GM21390 (cell line): ENCODE results near the gene TXNRD1.

ENCODE experiments used
- ATAC-seq: cut with Tn5 transposase; IDR thresholded peaks from one replicate; pipeline ENCODE4 v1.9.1; 2021; ENCODE audit not compliant: unreplicated experiment

Gene TXNRD1

DNA sequence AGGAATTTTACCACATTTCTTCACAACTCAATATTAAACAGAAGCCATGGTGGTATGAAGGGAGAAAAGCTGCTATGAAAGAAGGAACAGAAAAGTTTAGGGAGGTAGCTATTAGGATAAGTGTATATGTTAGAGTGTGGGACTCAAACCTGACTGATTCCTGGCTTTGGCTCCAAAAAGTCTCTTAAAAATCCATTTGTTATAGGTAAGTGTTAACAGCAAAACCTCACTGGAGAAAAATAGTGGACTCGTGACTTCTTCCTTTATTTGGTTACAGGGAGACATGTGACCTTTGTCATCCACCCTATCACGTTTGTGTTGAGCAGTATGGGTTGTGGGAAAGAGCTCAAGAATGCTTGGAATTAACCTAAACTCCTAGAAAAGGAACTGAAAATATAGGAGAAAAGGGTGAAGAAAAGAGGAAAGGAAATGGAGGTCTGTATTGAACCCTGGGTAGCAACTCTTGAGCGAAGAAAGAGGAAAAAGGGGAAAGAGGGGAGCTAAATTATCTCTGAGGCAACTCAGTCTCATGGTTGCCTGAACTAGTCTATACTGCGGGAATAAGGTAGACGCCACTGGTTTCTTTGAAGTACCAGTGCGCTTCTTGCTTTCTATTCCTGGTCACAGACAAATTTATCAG, 84.4 kb downstream of the TXNRD1 start:
- no peak for ATAC-seq

- ATAC-seq, result peak; percentile 85
Measured at GRCh38 chr12:104303538-104304151, 88.1 kb downstream of the TXNRD1 start, which contains the start of gene EID3. Gene EID3, plus strand, starts transcription at chr12:104303739. Its CDS starts 196 bp downstream, at chr12:104303935.

DNA sequence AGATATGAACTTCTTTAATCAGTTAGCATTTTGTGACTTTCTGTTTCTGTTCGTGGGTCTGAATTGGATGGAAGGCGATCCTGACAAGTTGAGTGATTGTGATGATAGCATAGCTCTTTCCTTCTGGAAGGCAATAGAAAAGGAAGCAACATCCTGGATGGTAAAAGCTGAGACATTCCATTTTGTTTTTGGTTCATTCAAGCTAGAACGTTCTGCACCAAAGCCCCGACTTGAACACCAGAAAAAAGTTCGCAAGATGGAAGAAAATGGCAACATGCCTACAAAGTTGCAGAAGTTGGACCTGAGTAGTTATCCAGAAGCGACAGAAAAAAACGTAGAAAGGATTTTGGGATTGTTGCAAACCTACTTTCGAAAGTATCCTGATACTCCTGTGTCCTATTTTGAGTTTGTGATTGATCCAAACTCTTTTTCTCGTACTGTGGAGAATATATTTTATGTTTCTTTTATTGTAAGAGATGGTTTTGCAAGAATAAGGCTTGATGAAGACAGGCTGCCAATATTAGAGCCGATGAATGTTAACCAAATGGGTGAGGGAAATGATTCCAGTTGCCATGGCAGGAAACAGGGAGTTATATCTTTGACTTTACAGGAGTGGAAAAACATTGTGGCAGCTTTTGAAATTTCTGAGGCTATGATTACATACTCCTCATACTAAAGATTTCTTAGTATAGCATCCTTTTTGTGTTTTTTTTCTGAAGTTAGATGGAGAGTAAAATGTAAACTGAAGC, 88.9 kb downstream of the TXNRD1 start:
- no peak for ATAC-seq

DNA sequence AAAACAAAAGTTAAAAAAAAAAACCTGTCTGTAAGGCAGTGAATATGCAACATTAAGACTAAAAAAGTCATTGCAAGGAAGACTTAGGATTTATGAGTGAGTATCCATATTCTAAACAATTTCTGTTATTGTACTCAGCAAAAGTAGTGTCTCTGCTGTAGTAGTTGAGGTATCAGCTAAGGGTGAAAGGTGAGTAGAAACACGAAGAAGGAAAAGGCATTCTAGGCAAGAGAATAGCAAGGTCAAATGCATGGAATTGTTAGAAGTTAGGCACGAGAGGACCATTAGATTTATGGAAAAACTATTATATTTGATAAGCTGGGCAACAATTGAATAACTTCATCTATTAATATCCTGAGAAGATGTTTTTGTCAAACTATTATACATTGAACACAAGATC, 89.8 kb downstream of the TXNRD1 start:
- no peak for ATAC-seq

GRCh38 chr12:104306376-104306775, 90.8 kb downstream of the TXNRD1 start:
- no peak for ATAC-seq

DNA sequence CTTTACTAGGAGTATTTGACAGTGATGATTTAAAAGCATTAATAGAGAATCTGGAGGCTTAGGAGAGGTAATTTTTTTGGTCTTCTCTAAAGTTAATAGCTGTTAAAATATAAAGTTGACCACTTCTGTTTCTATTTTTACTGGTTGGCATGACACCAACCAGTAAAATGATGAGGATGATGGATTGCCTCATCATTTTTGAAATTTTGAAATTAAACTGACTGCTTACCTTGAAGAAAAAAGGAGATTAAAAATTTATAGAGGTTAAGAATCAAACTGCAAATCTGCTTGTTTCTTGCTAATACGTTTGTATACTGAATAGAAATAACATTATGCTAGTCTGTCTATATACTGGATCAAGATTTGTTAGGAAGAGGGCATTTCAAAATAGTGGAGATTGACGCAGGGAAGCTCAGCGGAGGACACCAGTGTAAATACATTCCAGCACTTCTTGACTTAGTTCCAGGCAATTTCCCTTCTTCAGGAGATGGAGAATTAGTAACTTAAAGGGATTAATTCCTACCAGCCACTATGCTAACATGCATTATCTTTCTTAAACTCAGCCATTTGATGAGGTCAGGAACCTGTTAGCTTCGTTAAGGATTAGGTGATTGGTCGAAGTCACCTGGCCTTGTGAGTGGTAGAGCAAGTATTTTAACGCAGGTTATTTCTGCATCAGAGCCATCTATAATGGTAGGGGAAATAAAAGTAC, 91.5 kb downstream of the TXNRD1 start:
- no peak for ATAC-seq

- ATAC-seq, result no peak
Measured at GRCh38 chr12:104307655-104308000, 92.0 kb downstream of the TXNRD1 start.

- no peak for ATAC-seq
Measured at GRCh38 chr12:104309446-104309993, 93.9 kb downstream of the TXNRD1 start.

DNA sequence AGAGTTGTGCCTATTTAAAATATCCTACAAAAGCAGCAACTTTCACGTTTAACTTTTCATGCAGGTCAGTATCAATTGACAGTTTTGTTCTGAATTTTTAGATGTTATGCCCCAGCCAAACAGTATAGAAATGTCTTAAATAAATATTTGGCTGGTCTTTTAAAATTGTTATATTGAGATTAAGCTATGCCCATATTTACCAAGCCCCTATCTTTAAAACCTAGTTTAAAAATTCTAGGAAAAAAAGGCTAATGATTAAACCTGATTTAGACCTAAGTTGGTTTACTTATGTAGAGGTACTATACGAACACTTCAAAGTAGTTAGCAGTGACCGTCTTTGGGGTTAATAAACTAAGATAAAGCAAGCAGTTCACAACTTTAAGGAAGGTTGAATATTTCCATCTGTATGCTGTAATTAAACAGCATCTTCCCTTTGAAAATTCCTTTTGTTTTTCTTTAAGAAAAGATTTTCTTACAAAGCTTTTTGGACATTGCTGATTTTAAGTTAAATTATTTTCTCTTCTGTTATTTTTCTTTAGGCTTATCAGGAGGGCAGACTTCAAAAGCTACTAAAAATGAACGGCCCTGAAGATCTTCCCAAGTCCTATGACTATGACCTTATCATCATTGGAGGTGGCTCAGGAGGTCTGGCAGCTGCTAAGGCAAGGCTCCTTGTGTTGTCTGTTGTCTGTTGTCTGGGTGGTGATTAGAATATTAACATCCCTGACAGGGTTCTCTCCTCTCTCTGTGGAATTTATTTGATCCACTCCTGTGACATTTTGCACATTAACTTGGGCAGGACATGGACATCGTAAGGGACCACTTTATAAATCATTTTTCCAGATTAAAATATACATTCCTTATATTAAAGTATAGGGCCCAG, 95.4 kb downstream of the TXNRD1 start:
- no peak for ATAC-seq

GRCh38 chr12:104312202-104312601, 96.6 kb downstream of the TXNRD1 start:
- no peak for ATAC-seq

GRCh38 chr12:104312654-104313053, 97.1 kb downstream of the TXNRD1 start:
- ATAC-seq, result no peak

GRCh38 chr12:104313568-104314241, 98.1 kb downstream of the TXNRD1 start:
- ATAC-seq, result no peak

- ATAC-seq, result no peak
Measured at GRCh38 chr12:104314242-104314614, 98.6 kb downstream of the TXNRD1 start.

GRCh38 chr12:104315326-104316224, 100.0 kb downstream of the TXNRD1 start:
- ATAC-seq, result no peak

DNA sequence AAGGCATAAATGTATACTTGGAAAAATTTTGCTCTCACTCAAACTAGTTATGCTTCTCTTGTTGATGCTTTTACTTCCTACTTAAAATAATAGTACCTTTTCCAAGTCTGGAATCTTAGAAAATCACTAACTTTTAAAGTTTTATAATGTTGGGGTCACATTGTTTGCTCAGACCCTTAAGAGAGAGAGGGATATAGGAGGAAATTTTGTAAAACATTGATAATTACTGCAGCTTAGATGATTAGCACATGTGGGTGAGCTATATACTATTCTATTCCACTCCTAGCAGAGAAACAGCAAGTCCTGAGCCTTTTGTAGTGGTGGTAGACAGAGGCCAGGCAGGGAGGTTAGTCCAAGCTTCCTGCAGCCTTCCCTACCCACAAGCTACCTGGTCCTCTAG, 101.4 kb downstream of the TXNRD1 start:
- ATAC-seq, result no peak

DNA sequence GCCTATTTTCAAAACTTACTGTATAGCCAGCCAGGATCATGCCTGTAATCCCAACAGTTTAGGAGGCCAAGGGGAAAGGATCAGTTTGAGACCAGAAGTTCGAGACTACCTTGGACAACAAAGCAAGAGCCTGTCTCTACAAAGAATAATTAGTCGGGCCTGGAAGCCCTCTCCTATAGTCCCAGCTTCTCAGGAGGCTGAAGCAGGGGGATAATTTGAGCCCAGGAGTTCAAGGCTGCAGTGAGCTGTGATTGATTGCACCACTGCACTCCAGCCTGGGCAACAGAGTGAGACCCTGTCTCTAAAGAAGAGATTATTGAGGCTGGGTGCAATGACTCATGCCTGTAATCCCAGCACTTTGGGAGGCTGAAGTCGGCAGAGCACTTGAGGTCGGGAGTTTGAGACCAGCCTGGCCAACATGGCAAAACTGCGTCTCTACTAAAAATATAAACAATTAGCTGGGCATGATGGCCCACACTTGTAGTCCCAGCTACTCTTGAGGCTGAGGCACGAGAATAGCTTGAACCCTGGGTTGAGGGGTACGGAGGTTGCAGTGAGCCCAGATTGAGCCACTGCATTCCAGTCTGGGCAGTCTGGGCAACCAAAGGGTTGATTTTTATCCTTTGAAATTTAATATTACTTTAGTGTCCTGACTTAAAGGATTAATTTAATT, 102.1 kb downstream of the TXNRD1 start:
- no peak for ATAC-seq

DNA sequence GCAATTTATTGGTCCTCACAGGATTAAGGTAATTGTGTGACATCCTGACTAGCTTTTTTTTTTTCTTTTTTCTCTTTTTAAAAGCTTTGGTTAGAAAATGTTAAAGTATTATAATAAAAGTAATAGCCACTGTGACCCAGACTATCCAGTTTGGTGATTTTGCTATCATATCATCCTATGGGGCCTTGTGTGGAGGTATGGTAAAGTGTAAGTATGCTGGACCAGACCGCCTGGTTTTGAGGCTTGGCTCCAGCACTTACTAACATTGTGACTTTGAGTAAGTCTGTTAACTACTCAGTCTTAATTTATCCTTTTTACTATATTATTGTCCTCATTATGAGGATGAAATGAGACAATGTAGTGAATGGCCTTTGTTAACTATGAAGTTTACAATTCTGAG, 103.4 kb downstream of the TXNRD1 start:
- no peak for ATAC-seq

DNA sequence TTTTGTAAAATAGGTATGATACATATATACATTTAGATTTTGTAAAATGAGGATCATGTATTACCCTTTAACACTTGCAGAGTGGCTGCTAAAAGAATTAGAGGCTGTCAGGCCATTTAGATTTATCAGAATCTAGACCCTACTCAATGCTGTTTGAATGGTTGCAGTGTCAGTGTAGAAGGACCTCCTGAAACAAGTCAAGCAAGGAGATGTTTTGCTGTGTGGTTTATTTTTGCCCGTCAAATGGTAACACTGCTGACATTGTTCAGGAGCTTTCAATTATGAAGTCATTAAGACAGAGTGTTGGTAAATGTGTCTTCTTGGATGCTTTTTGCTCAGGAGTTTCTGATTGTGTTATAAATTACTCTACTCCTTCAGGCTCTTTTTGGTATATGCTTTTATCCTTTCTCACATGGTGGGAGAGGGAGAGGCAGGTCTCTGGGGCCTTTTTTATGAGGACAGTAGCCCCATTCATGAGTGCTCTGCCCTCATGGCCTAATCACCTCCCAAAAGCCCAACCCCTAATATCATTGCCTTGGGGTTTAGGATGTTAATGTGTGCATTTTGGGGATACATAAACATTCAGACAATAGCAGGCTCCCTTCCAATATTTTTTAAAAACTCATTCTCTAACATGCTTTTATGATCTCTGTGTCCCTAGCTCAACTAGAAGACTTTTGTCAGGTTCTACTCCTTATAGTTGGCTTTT, 104.5 kb downstream of the TXNRD1 start:
- no peak for ATAC-seq
